Ovary (tissue), 3 donors: ENCODE data around the gene UBE2E3.

Source experiments
- EP300 ChIP-seq: sonication (generic); formaldehyde crosslinking; IDR thresholded peaks from one replicate; pipeline ENCODE4 v1.6.1; 2017; ENCODE audit warnings: antibody characterized with exemption
- POLR2A ChIP-seq: fragments of 450-650 bp; IDR thresholded peaks from one replicate; pipeline ENCODE4 v1.6.1; 2017; ENCODE audit warnings: antibody characterized with exemption, mild to moderate bottlenecking, moderate library complexity
- TF ChIP-seq, protein P1 (sequence below), 3 donors: fragments of 450-650 bp in 2 of 3; fragments of 200-600 bp in 1 of 3; IDR thresholded peaks; one replicate each; pipeline versions ENCODE4 v1.5.1 to v1.8.0; 2016 to 2022; ENCODE audit warnings: antibody characterized with exemption in 3 of 3, mild to moderate bottlenecking in 1 of 3
- donor health status: DM: no; HTN: no; CAD: no.

DNA sequence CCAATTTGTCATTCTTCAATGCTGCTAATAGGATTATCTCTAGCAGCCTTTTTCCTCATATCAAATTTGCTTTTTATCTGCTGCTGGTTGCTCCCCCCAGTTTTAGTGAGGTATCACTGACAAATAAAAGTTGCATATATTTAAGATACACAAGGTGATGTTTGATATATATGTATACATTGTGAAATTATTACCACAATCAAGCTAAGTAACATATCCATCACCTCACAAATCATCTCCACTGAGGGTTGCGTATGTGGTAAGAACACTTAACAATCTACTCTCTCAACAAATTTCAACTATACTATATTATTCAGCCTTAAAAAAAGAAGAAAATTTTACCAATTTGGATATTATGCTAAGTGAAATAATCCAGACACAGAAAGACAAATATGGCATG, 30.5 kb upstream of the UBE2E3 start:
- TF ChIP-seq POLR2A (no peak), EP300 (no peak)
- TF ChIP-seq, protein P1, sequence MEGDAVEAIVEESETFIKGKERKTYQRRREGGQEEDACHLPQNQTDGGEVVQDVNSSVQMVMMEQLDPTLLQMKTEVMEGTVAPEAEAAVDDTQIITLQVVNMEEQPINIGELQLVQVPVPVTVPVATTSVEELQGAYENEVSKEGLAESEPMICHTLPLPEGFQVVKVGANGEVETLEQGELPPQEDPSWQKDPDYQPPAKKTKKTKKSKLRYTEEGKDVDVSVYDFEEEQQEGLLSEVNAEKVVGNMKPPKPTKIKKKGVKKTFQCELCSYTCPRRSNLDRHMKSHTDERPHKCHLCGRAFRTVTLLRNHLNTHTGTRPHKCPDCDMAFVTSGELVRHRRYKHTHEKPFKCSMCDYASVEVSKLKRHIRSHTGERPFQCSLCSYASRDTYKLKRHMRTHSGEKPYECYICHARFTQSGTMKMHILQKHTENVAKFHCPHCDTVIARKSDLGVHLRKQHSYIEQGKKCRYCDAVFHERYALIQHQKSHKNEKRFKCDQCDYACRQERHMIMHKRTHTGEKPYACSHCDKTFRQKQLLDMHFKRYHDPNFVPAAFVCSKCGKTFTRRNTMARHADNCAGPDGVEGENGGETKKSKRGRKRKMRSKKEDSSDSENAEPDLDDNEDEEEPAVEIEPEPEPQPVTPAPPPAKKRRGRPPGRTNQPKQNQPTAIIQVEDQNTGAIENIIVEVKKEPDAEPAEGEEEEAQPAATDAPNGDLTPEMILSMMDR (IDR thresholded peaks at IDR 0.05) = no peak
